Hematopoietic multipotent progenitor cell treated with erythropoietin and hydrocortisone succinate and interleukin-3 and kit ligand, for 8 days (in vitro differentiated cells): Measurements from ENCODE around the gene COL21A1.

Experiments used
- DNase-seq: peaks from one replicate; pipeline ENCODE4 v3.0.0-alpha.2; 2015

Gene COL21A1

GRCh38 chr6:56173228-56173627, 74.2 kb downstream of the COL21A1 start:
- DNase-seq: no peak

- no peak for DNase-seq
These were observed 75.2 kb downstream of the COL21A1 start for GRCh38 chr6:56172144-56172543.

- DNase-seq: no peak
These were observed 78.0 kb downstream of the COL21A1 start for GRCh38 chr6:56169366-56169765.

GRCh38 chr6:56168596-56168995, 78.8 kb downstream of the COL21A1 start:
- no peak for DNase-seq

GRCh38 chr6:56162081-56162480, 85.3 kb downstream of the COL21A1 start:
- no peak for DNase-seq

- no peak for DNase-seq
These were observed 86.9 kb downstream of the COL21A1 start for GRCh38 chr6:56160489-56160888.

GRCh38 chr6:56158571-56158970, 88.8 kb downstream of the COL21A1 start:
- DNase-seq: no peak

GRCh38 chr6:56156643-56157042, 90.7 kb downstream of the COL21A1 start:
- DNase-seq: no peak

- no peak for DNase-seq
These were observed 91.7 kb downstream of the COL21A1 start for GRCh38 chr6:56155634-56156141.

- no peak for DNase-seq
These were observed 93.3 kb downstream of the COL21A1 start for GRCh38 chr6:56154076-56154475.

GRCh38 chr6:56152611-56153010, 94.8 kb downstream of the COL21A1 start:
- DNase-seq: no peak

- no peak for DNase-seq
These were observed 95.7 kb downstream of the COL21A1 start for GRCh38 chr6:56151609-56152224.

- no peak for DNase-seq
These were observed 98.7 kb downstream of the COL21A1 start for GRCh38 chr6:56148488-56149186.

GRCh38 chr6:56147766-56148165, 99.6 kb downstream of the COL21A1 start:
- no peak for DNase-seq

GRCh38 chr6:56146086-56146485, 101.3 kb downstream of the COL21A1 start:
- DNase-seq: no peak

- no peak for DNase-seq
These were observed 101.8 kb downstream of the COL21A1 start for GRCh38 chr6:56145616-56146015.

- DNase-seq: no peak
These were observed 102.6 kb downstream of the COL21A1 start for GRCh38 chr6:56144538-56145324.

GRCh38 chr6:56143796-56144195, 103.6 kb downstream of the COL21A1 start:
- DNase-seq: no peak

- DNase-seq: no peak
These were observed 107.3 kb downstream of the COL21A1 start for GRCh38 chr6:56140090-56140489.

- DNase-seq: no peak
These were observed 131.7 kb downstream of the COL21A1 start for GRCh38 chr6:56115715-56116114.

- no peak for DNase-seq
These were observed 138.2 kb downstream of the COL21A1 start for GRCh38 chr6:56109149-56109548.

- no peak for DNase-seq
These were observed 141.1 kb downstream of the COL21A1 start for GRCh38 chr6:56106231-56106630.

- no peak for DNase-seq
These were observed 142.8 kb downstream of the COL21A1 start for GRCh38 chr6:56104591-56104990.

- DNase-seq: no peak
These were observed 145.2 kb downstream of the COL21A1 start for GRCh38 chr6:56102216-56102615.
